Stimulated activated CD8-positive, alpha-beta memory T cell treated with anti-CD3 and anti-CD28 coated beads, Interleukin-2, amount 100 ng/mL, for 48 hours (primary cell): ENCODE data around the gene PTPRN2.
"Not testable (repeated sequence)": the region's sequence is repeated elsewhere in the genome, so short reads cannot be mapped to it uniquely, and the experiment has no call there.

Source experiments
- DNase-seq, 2 donors: peaks; one replicate each; pipeline ENCODE4 v3.0.0-alpha.2; 2020; ENCODE audit warnings: low read depth in 2 of 2

PTPRN2 gene

GRCh38 chr7:158185653-158186052, 402.0 kb downstream of the PTPRN2 start:
- no peak for DNase-seq

- no peak for DNase-seq
These were observed 404.2 kb downstream of the PTPRN2 start for GRCh38 chr7:158183431-158183830.

GRCh38 chr7:158176561-158177173, 411.0 kb downstream of the PTPRN2 start:
- no peak for DNase-seq

GRCh38 chr7:158175779-158176178, 411.8 kb downstream of the PTPRN2 start:
- no peak for DNase-seq

- DNase-seq, result no peak
These were observed 412.7 kb downstream of the PTPRN2 start for GRCh38 chr7:158174947-158175346.

GRCh38 chr7:158167373-158167772, 420.2 kb downstream of the PTPRN2 start:
- no peak for DNase-seq

GRCh38 chr7:158166386-158167340, 421.0 kb downstream of the PTPRN2 start:
- no peak for DNase-seq

- no peak for DNase-seq
These were observed 421.9 kb downstream of the PTPRN2 start for GRCh38 chr7:158165711-158166110.

- DNase-seq, result no peak
These were observed 423.2 kb downstream of the PTPRN2 start for GRCh38 chr7:158164101-158165095.

- DNase-seq, result no peak
These were observed 426.4 kb downstream of the PTPRN2 start for GRCh38 chr7:158161194-158161593.

GRCh38 chr7:158160199-158160598, 427.4 kb downstream of the PTPRN2 start:
- no peak for DNase-seq

- DNase-seq, result no peak
These were observed 430.2 kb downstream of the PTPRN2 start for GRCh38 chr7:158157460-158157859.

- DNase-seq, result not testable (repeated sequence)
These were observed 436.4 kb downstream of the PTPRN2 start for GRCh38 chr7:158151273-158151672.

- no peak for DNase-seq
These were observed 437.4 kb downstream of the PTPRN2 start for GRCh38 chr7:158150234-158150633.

- not testable (repeated sequence) for DNase-seq
These were observed 440.2 kb downstream of the PTPRN2 start for GRCh38 chr7:158147431-158147830.

GRCh38 chr7:158145370-158145769, 442.3 kb downstream of the PTPRN2 start:
- no peak for DNase-seq

GRCh38 chr7:158143196-158144120, 444.2 kb downstream of the PTPRN2 start:
- no peak for DNase-seq

- DNase-seq, result no peak
These were observed 445.0 kb downstream of the PTPRN2 start for GRCh38 chr7:158142657-158143056.

GRCh38 chr7:158141806-158142518, 445.7 kb downstream of the PTPRN2 start:
- no peak for DNase-seq

- DNase-seq, result no peak
These were observed 446.4 kb downstream of the PTPRN2 start for GRCh38 chr7:158141221-158141582.
